ENCODE data around the gene DOK6. TPM values are rescaled to one million over a fixed set of nuclear protein-coding genes. Genes with fewer than 3 reads are reported as not detected.
"Not testable (repeated sequence)": the region's sequence is repeated elsewhere in the genome, so short reads cannot be mapped to it uniquely, and the experiment has no call there.

The DOK6 gene
- total and polyA plus RNA-seq, 11 donors = 0.46 to 9.7 (median 2.9) TPM

DNA sequence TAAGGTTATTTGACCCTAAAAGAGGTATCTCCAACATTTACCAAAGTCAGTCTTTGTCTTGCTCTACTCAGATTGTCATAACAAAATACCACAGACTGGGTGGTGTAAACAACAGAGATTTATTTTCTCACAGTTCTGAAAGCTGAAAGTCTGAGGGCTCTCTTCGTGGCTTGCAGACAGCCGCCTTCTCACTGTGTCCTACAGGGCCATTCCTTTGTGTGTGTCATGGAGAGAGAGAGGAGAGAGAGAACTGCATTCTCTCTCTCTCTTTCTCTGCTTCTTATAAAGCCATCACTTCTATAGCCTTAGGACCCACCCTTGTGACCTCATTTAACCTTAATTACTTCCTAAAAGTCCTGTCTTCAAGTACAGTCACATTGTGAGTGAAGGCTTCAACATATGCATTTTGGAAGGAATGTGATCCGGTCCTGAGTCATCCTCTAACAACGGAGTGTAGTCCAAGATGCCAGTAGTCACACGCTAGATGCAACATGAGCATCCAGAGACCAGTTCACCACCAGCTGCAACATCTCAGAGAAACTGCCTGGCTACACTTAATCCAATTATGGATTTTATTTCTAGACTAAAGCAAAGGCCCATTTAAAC lies 416.8 kb downstream of the DOK6 start:
- no peaks in the 10 kb centered on the region for H3K36me3 ChIP-seq
- H3K4me3 ChIP-seq = no peak overlapping the region
- H3K27me3 ChIP-seq = no peaks in the 10 kb centered on the region
- WGBS, 4 donors = 77 to 81% (median 79%) methylated on average over 5 of the region's 5 CpGs
- intact Hi-C loops (cut with DNase I) = no loop called here
- DNase-seq (no peak), ATAC-seq (no peak)
- H3K27ac ChIP-seq = no peak overlapping the region
- no peaks in the 10 kb centered on the region for H3K4me1 ChIP-seq
- H3K9me3 ChIP-seq = peaks cover 0 to 15% (median 0%) of the 10 kb centered on the region in 12 donors
- TF ChIP-seq POLR2A (IDR thresholded peaks at IDR 0.05) = no peak
- TF ChIP-seq, protein P1, sequence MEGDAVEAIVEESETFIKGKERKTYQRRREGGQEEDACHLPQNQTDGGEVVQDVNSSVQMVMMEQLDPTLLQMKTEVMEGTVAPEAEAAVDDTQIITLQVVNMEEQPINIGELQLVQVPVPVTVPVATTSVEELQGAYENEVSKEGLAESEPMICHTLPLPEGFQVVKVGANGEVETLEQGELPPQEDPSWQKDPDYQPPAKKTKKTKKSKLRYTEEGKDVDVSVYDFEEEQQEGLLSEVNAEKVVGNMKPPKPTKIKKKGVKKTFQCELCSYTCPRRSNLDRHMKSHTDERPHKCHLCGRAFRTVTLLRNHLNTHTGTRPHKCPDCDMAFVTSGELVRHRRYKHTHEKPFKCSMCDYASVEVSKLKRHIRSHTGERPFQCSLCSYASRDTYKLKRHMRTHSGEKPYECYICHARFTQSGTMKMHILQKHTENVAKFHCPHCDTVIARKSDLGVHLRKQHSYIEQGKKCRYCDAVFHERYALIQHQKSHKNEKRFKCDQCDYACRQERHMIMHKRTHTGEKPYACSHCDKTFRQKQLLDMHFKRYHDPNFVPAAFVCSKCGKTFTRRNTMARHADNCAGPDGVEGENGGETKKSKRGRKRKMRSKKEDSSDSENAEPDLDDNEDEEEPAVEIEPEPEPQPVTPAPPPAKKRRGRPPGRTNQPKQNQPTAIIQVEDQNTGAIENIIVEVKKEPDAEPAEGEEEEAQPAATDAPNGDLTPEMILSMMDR (IDR thresholded peaks at IDR 0.05) = no peak

DNA sequence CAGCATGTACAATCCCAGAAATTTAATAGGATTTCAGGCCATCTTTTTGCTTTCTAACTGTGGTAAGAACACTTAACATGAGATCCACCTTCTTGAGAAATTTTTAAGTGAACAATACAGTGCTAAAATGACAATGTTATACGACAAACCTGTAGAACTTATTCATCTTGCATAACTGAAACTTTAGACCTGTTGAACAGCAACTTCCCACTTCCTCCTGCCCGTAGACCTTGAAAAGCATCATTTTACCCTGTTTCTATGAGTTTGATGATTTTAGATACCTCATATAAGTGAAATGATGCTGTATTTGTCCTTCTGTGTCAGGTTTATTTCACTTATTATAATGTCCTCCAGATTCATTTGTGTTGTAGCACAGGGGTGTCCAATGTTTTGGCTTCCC lies 418.8 kb downstream of the DOK6 start:
- Histone ChIP-seq H3K27me3 (no peaks in the 10 kb centered on the region), H3K27ac (no peak overlapping the region), H3K36me3 (no peaks in the 10 kb centered on the region), H3K4me3 (no peak overlapping the region), H3K9me3 (peaks cover 0 to 17% (median 2%) of the 10 kb centered on the region in 12 donors), H3K4me1 (no peaks in the 10 kb centered on the region)
- WGBS, 4 donors = 62 to 72% (median 65%) methylated on average over 2 of the region's 2 CpGs
- no peak for DNase-seq
- intact Hi-C loops (cut with DNase I) = no loop called here
- no peak for ATAC-seq
- TF ChIP-seq, protein P1 (IDR thresholded peaks at IDR 0.05) = no peak
- TF ChIP-seq POLR2A (IDR thresholded peaks at IDR 0.05) = no peak

DNA sequence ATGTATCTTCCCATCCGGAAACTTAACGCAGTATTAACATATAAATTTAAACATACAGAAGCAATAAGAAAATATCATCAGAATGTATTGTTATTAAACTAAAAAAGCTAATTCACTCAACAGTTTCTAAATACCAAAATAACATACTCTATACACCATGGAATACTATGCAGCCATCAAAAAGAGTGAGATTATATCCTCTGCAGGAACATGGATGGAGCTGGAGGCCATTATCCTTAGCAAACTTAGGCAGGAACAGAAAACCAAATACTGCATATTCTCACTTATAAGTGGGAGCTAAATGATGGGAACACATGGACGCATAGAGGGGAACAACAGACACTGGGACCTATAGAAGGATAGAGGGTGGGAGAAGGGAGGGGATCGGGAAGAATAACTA lies 419.9 kb downstream of the DOK6 start:
- intact Hi-C loops (cut with DNase I) = no loop called here
- H3K4me3 ChIP-seq = no peak overlapping the region
- TF ChIP-seq POLR2A (IDR thresholded peaks at IDR 0.05) = no peak
- TF ChIP-seq, protein P1 (IDR thresholded peaks at IDR 0.05) = no peak
- ATAC-seq (no peak), DNase-seq (no peak)
- WGBS, 4 donors = 96 to 99% (median 98%) methylated on average over 4 of the region's 4 CpGs
- H3K4me1 ChIP-seq = no peaks in the 10 kb centered on the region
- H3K27ac ChIP-seq = no peak overlapping the region
- no peaks in the 10 kb centered on the region for H3K27me3 ChIP-seq
- H3K36me3 ChIP-seq = no peaks in the 10 kb centered on the region
- peaks cover 0 to 17% (median 2%) of the 10 kb centered on the region in 12 donors for H3K9me3 ChIP-seq

DNA sequence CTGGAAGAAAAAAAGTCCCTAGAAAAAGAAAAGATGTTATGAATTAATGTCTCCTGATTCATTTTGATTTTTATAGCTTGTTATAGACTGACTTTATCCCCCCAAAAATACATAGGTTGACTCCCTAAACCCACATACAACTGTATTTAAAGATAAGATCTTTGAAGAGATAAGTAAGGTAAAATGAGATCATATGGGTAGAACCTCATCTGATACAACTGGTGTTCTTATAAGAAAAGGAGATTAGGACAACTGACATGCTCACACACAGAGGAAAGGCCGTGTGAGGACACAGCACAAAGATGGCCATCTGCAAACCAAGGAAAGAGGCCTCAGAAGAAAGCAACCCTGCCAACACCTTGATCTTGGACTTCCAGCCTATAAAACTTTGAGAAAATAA lies 429.5 kb downstream of the DOK6 start:
- TF ChIP-seq, protein P1 (IDR thresholded peaks at IDR 0.05) = no peak
- no peak for TF ChIP-seq POLR2A (IDR thresholded peaks at IDR 0.05)
- no peak for ATAC-seq
- WGBS, 4 donors = 91 to 100% (median 96%) methylated on average over 1 of the region's 1 CpG

DNA sequence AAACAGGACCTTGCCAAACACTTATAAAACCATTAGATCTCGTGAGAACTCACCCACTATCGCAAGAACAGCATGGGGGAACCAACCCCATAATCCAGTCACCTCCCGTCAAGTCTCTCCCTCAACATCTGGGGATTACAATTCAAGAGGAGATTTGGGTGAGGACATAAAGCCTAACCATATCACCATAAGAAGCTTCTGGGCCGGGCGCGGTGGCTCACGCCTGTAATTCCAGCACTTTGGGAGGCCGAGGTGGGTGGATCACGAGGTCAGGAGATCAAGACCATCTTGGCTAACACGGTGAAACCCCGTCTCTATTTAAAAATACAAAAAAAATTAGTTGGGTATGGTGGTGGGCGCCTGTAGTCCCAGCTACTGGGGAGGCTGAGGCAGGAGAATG lies 434.3 kb downstream of the DOK6 start:
- 93 to 97% (median 94%) methylated on average over 12 of the region's 12 CpGs for WGBS, 4 donors
- intact Hi-C loops (cut with DNase I); H3K27ac ChIP-seq; DNase-seq; H3K27me3 ChIP-seq; H3K4me3 ChIP-seq; H3K9me3 ChIP-seq; H3K4me1 ChIP-seq; ATAC-seq; H3K36me3 ChIP-seq: not testable (repeated sequence)

More for the DNA sequence above, 429.5 kb downstream of the DOK6 start:
- intact Hi-C loops (cut with DNase I) = no loop called here
- H3K4me1 ChIP-seq = no peaks in the 10 kb centered on the region
- no peak overlapping the region for H3K27ac ChIP-seq
- no peaks in the 10 kb centered on the region for H3K9me3 ChIP-seq
- no peaks in the 10 kb centered on the region for H3K27me3 ChIP-seq
- DNase-seq = no peak
- no peaks in the 10 kb centered on the region for H3K36me3 ChIP-seq
- H3K4me3 ChIP-seq = no peak overlapping the region
